Measurements from ENCODE around the gene ZNF460.
"Not testable (repeated sequence)": the region's sequence is repeated elsewhere in the genome, so short reads cannot be mapped to it uniquely, and the experiment has no call there.

ZNF460 gene

DNA sequence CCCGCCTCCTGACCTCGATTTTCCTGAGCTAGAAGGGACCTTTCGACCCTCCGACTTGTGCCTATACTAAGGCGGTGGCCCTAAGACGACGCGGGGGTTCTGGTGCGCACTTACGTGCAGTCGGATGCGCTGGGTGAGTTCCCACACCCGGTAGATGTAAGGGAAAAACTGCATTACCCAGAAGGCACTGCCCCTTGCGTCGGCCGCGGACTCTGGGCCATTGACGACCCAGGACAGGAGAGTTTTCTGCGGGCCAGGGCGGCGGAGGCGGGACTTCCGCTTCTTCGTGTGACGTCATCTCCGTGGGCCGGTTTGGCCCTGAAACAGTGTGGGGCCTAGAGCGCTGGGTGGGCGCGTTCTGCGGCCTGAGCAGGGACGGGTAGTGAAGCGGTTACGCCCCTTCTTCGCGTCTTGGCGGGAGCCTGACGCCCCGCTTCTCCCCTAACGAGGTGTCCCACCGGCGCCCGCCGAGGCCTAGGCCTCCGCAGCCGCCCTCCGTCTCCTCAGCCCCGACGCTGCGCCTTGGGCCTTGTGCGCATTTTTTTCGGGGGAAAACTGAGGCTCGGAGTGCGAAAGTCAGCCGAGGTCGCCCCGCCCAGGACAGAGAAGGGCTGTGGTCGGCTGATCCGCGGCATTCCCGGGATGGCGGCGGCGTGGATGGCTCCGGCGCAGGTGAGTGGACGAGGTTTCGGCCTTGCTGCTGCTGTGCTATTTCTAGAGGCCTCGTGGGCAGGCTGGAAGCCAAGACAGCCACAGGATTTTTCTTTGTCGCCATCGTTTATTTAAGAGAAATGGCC is at the start of gene ZNF460:
Gene ZNF460 (plus strand): TSS at position 321 of the 797 bp plus-strand sequence. CDS start 322 bp downstream, at position 643.
- peak; percentile 96 to 97 for DNase-seq

DNA sequence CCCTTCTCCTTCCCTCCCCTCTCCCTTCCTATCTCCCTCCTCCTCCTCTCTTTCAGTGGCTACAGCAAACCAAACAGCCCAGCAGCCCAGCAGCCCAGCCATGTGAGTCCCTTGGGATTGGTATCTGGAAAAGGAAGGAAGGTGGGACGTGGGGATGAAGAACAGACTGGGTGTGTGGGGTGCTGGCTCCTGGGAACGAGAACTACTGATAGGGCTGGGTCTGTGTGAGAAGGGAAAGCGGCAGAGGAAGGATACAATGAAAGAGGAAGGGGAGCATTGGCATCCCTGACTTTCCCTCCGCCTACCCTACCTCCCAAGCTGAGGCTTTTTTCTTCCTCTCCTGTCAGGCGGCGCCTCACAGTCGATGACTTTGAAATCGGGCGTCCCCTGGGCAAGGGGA is 48.6 kb upstream of the ZNF460 start:
- no peak for DNase-seq

DNA sequence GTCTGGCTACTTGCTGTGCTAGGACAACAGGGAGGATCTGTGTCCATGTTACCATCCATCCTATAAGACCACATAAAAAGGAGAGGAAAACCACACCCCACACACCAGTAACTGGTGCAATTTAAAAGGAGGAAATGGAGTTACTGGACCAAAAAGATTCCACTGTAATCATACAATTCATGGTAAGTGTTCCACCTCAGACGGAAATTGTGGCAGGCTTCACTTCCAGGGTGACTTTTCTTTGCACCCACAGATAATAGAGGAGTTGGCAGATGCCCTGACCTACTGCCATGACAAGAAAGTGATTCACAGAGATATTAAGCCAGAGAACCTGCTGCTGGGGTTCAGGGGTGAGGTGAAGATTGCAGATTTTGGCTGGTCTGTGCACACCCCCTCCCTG is 47.1 kb upstream of the ZNF460 start:
- DNase-seq, result no peak

DNA sequence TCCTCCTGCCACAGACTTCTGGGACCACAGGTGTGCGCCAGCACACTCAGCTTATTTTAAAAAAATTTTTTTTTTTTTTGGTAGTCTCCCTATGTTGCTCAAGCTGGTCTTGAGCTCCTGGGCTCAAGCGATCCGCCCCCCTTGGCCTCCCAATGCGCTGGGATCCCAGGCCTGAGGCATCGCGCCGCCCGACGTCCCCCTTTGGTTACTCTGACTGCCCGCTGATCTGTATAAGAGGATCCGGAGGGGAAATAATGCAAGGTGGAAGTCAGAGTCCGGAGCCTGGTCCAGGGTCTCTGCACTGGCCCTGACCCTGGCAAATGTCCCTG is 40.3 kb upstream of the ZNF460 start:
- DNase-seq, result no peak

DNA sequence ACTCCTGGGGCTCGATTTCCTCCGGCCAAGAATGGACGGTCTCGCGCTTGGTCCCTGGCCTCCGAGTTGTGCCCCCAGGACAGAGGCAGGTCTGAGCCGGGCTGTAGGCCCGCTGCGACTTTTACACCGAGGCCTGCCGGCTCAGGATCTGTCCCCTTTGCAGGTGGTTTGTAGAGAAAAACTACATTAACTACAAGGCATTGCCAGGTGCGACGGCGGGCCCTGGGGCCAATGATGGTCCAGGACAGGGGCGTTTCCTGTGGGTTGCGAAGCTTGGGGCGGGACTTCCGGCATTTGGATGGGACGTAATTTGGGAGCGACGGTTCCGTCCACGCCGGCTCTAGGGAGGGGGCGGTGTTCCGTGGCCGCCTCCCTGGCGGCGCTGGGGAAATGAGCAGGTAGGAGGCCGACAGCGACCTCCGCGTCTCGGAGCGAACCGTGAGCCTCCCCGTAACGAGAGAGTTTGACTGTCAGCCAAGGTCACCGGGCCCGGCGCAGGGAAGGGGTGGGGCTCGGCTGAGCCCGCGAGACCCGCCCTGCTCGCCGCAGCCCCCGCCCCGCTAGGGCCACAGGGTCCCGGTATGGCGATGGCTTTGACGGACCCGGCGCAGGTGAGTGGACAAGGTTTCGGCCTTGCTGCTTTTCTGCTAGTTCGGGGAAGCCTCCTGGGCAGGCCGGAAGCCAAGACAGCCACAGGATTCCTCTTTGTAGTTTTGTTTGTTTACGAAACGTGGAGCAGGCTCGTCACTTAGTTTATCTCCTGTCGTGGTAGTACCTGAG is 39.8 kb upstream of the ZNF460 start, which contains the start of gene ZNF805:
Gene ZNF805 (plus strand): TSS at position 322 of the 780 bp plus-strand sequence. CDS start 260 bp downstream, at position 582.
- DNase-seq, result peak; percentile 92 to 98

DNA sequence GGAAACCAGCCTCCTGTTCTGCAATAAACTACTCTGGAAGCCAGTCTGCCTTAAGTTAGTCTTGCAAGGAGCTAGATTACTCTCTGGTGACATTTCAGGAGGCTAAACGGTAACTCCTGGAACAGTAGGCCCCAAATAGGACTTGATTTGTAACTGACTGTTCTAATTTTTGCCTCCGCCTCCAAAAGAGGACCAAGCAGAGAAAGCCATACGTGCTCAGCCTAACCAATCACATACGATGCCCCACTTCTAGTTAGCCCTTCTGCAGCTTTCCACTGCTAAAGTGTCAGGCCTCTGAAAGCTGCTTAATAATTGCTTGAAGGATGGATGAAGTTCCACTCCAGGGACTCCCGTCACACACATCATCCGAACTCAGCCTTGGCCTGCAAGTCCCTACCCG is 39.1 kb upstream of the ZNF460 start:
- no peak for DNase-seq

DNA sequence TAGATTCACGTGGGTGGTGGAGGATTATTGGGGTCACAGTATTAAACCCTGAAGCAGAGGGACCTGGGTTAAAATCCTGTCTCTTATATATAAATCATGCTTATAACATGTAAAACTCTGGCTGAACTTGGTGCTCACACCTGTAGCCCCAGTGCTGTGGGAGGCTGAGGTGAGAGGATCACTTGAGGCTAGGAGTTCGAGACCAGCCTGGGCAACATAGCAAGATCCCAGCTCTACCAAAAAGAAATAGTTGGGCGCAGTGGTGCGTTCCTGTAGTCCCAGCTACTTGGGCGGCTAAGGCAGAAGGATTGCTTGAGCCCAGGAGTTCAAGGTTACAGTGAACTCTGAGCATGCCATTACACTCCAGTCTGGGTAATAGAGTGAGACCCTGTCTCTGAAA is 37.5 kb upstream of the ZNF460 start:
- no peak for DNase-seq

DNA sequence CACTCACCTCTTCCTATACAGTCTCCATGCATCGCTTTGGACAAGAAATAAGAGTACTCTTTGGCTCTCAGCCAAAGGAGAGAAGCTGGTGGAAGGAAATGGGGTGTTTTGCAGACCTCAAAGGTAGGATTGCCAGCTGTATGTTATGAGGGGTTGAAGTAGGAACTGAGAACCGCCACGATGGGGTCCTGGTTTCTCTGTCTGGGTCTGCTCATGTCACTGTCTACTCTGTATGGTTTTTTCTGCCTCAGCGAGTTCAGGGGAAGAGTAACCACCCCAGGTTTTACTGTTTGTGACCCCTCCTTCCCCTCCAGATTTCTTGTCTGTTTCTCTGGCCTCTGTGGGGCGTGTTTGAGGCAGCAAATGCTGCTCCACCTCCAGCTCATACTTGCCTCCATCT is 35.8 kb upstream of the ZNF460 start:
- no peak for DNase-seq

DNA sequence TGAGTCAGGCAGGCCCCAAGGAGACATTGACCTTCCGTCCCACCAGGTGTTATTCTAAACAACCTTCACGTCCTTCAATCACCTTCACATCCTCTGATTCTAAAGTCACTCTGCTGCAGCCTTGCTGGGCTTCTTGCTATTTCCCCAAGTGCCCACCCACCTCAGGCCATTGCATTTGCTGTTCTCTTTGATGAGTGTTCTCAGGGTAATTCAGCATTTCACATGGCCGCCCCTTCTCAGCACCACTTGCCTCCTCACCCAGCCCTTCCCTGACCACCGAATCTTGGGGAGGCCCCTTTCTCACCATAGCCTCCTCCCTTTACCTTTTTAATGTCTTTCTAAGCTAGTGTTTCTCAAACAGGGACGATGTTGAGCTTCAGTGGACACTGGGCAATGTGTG is 35.2 kb upstream of the ZNF460 start:
- DNase-seq, result no peak

DNA sequence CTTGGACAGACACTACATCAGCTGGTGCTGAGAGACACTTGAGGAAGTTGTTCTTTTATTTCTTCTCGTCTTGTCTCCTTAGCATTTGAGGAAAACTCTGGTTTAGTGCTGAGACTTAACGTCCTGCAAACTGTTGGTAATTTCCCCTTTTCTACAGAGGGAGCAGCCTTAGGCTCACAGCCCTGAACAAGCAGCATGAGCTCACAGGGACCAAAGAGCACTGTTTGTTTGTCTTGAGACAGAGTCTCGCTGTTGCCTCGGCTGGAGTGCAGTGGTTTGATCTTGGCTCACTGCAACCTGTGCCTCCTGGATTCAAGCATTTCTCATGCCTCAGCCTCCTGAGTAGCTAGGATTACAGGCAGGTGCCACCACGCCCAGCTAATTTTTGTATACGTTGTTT is 34.3 kb upstream of the ZNF460 start:
- no peak for DNase-seq

DNA sequence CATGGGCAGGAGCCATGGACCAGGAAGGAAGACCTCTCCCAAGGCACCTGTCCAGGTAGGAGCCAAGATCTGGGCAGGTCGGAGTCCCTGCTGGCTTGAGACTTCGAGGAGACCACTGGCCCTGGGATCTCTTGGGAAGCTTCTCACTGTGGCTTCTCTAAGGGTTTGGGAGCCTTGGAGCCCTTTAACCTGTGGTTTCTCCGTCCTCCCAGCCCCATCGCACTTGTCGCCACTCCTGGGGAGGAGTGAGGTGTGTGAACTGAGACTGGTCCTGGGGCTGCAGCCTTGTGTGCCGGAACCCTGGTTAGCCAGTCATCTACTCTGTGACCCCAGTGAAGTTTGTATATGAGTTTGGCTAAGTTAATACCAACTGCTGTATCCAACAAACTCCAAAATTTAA is 31.6 kb upstream of the ZNF460 start:
- no peak for DNase-seq

DNA sequence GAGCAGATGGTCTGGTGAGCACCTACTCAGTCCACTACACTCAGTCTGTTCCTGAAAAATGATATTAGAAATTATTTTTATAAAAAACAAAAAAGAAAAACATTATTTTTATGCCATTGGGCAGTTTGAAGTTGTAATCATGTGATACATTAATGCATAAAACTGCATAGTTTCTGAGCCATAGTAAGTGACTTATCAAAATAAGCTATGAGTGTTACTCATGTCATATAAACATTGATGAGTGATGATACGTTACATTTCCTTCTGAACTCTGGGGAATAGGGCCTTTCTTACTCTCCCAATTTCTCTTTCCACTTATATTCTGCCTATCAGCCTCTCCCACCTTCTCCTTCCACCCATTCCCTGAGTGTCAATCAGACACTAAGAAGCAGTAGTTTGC is 31.0 kb upstream of the ZNF460 start:
- no peak for DNase-seq

DNA sequence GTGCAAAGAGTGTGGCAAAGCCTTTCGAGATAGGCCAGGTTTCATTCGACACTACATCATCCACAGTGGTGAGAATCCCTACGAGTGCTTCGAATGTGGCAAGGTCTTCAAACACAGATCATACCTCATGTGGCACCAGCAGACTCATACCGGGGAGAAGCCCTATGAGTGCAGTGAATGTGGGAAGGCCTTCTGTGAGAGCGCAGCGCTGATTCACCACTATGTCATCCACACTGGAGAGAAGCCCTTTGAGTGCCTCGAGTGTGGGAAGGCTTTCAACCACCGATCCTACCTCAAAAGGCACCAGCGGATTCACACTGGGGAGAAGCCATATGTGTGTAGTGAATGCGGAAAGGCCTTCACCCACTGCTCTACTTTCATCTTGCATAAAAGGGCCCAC is 26.5 kb upstream of the ZNF460 start:
- DNase-seq, result peak in 1 of 2 donors; percentile 24

DNA sequence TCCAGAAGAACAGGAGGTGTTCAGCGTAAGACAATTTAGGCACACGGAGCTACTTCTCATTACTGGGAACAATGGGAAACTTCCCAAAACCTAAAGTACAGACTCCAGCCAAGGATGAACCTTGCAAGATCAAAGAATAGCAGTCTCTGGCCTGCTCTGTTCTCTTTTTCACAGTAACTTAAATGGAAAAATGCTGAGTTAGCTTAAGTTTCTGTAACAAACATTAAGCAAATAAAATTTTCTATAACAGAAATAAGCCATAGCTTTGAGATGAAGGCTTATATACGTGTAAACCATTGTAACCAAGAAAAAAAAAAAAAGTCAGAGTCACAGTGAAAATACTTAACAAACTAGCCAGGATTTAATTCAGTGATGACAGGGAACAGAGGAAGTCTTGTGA is 18.2 kb upstream of the ZNF460 start:
- no peak for DNase-seq

DNA sequence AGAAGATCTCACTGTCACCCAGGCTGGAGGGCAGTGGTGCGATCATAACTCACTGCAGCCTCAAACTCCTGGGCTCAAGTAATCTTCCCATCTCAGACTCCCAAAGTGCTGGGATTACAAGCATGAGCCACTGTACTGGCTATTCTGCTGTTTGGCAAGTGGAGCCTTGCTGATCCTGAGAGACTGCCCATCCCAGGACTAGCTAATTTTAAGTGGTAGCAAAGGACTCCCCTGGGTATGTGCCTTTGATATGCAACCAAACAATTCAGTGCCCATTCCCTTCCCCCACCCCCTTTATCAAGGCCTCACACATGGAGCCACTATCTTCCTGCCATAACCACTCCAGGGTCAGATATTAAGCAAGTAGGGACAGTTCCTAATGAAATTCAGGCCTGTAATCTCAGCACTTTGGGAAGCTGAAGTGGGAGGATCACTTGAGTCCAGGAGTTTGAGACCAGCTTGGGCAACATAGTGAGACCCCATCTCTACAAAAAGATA is 17.0 kb upstream of the ZNF460 start:
- no peak for DNase-seq

DNA sequence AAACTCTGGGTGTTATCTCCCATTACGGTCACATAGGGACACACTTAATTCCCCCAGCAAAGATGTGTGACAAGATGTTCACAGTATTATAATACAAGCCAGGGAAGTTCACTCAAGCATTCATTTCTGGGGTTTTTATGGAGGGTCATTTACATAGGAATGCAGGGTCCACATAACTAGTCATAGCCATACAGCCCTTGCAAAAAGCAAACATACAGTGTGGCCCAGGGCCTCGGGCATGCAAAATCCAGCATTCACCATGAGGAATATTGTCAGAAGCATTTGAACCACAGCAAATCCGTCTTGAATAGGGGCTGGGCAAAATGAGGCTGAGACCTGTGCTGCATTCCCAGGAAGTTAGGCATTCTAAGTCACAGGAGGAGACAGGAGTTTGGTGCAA is 13.0 kb upstream of the ZNF460 start:
- DNase-seq, result no peak

DNA sequence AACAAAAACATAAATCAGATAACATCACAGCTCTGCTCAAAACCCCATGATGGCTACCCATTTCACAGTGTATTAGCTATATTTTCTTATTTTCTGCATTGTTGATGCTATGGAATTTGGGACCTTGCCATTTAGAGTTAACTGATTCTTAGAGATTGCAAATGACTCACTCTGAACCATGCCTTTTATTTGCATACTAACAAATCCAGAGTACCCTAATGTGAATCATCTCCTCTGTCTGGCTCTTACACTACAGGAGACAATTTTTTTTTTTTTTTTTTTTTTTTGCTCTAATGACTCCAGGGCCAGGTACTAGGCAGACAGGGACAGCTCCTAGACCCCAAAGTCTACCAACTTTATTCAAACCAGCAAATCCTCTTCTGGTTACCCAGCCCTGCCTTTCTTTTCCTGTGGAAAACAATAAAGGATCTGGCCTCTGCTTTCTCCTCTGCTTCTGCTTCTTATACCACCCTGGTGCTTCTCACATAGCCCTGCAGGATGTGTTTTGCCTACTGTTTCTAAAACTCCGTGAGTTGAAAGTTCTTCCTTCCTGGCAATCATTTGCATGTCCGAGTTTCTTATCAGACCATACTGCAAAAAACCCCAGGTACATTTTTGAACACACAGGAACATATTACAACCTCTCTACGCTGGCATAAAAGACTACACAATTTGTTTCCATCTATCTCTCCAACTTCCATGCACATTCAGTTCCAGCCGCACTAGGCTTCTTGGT is 10.6 kb upstream of the ZNF460 start:
- DNase-seq, result no peak

DNA sequence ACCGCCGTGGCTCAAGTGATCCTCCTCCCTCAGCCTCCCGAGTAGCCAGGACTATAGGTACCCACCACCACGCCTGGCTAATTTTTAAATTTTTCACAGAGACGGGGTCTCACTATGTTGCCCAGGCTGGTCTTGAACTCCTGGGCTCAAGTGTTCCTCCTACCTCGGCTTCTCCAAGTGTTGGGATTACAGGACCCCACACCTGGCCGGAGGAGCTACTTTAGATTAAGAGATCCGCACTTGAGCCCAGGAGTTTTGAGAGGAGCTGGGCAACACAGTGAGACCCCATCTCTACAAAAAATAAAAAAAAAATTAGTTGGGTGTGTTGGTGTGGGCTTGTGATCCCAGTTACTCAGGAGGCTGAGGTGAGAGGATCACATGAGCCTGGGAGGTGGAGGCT is 9.0 kb upstream of the ZNF460 start:
- DNase-seq, result no peak

DNA sequence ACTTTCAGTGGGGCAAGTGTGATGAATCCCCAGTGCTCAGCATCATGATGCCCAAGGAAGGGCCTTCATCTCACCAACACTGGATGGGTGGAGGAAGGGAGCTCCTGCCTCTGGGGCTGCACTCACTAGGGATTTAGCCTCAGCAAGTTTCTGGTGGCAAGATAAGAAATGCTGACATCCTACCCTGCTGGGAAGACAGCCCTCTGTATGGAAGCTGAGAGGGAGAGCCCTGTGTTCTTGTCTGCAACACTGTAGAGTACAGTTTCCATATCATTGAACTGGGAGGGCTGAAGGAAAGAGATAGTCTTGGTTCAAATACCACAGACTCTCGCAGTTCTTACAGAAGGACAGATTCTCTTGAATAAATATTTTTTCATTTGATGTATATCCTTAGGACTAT is 7.3 kb upstream of the ZNF460 start:
- no peak for DNase-seq

DNA sequence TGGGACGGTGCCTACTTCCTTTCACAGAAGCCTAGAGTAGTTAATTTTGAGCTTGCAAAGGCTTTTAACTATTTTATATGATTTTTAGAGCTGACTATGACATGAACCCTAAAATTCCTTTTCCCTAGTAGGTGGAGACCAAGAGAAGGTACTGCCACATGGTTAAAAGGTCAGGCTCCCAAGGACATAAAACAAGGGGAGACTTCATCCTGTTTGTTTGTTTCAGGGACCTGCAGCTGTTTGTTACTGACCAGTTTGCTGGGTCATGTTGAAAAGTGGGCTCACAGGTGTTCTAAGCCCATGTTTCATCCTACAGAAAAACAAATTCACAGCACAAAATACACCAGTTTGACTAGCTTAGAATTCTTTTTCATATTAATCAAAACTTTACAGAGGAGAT is 3.9 kb upstream of the ZNF460 start:
- no peak for DNase-seq

DNA sequence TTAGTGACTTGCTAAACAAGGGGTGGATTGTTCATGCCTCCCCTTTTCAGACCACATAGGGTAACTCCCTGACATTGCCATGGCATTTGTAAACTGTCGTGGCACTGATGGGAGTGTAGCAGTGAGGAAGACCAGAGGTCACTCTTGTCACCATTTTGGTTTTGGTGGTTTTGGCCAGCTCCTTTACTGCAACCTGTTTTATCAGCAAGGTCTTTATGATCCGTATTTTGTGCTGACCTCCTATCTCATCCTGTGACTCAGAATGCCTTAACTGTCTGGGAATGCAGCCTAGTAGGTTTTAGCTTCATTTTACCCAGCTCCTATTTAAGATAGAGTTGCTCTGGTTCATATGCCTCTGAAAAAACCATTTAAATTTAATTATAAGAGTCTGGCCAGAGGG is 1.8 kb upstream of the ZNF460 start:
- DNase-seq, result not testable (repeated sequence)

DNA sequence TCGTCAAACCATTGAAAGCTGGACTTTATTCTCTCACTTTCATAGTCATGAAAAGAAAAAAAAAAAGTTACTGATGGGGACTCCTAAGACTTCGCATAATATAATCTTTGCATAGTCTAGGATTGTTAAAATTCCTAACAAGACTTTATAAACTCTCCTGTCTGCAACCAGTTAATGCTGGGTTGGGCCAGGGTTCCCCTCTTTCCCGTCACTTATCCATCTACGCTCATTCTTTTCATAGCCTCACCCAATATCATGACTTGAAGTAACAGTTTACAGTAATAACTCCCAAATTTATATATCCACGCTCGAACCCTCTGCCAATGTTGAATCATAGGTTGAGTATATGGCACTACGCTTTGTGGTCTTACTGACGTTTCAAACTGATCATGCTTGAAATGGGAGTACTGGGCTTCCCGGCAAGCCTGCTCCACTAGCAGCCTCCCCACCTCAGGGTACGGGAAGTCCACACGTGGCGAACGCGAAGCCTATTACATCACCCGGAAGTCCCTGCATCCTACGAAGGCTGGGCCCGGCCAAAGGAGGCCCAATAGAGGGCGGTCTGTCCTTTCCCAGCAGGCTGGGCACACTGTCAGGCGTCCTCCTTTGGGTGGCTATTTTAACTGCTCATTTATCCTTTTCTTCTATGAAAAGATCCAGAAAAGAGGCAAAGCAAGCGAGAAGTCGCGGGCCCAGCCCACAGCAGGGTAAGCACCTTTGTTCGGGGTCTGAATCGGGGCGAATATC is 694 bp upstream of the ZNF460 start:
- DNase-seq, result peak; percentile 77 to 84

DNA sequence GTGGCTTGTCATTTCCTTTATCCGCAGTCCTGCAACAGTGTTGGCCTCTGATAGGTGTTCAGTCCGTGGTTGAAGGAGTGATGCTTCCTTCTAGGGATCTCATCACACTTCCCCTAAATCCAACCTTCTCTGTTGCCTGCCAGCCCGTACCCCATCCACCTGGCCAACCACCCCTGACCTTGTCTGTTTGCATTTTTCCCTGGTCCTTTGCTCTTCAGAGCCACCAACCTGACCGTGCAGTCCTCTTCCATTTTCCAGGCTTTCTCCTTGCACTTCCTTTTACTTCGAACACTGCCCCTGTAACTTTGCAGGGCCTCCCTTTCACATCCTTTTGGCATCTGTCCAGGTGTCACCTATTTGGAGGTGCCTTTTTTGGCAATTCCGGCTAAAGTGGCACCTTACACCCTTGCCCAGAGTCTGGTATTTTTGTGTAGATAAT is 696 bp downstream of the ZNF460 start:
- peak; percentile 3 to 22 for DNase-seq
